ENCODE results near the gene ARIH1. TPM values are rescaled to one million over a fixed set of nuclear protein-coding genes. Genes with fewer than 3 reads are reported as not detected.
"Not testable (repeated sequence)": the region's sequence is repeated elsewhere in the genome, so short reads cannot be mapped to it uniquely, and the experiment has no call there.

The ARIH1 gene
- total and polyA plus RNA-seq, 4 donors = 67.6 to 179 (median 108) TPM

DNA sequence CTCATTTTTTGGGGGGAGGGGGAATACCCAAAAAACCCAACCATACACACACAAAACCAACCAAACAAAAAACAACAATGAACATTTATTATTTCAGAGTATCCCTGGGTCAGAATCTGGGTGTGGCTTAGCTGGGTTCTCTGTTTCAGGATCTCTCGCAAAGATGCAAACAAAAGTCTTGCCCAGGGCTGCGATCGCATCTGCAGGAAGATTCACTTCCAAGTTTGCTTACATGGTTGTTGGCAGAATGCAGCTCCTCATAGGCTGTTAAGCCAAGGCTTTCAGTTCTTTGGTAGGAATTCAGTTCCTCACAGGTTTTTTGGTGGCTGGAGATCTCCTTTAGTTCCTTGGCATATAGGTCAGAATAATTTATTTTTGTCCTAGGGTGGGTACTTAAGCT, 13.7 kb upstream of the ARIH1 start:
- WGBS (ENCODE audit: insufficient coverage) = 93% methylated on average over 3 of the region's 3 CpGs
- Histone ChIP-seq H3K36me3 (ENCODE audit: control insufficient read depth, insufficient read depth, low read length) (no peaks in the 10 kb centered on the region), H3K4me3 (ENCODE audit: low read depth, low read length) (no peak overlapping the region), H3K4me1 (ENCODE audit: control insufficient read depth, insufficient read depth, low read length) (no peaks in the 10 kb centered on the region), H3K9me3 (ENCODE audit: control insufficient read depth, insufficient read depth, low read length) (no peaks in the 10 kb centered on the region), H3K27ac (ENCODE audit: low read depth, low read length) (no peak overlapping the region), H3K27me3 (ENCODE audit: control insufficient read depth, insufficient read depth, low read length) (no peaks in the 10 kb centered on the region)
- DNase-seq (ENCODE audit: low read depth in 4 of 6, low spot score in 6 of 6) = peak in 1 of 6 donors; percentile 18

GRCh38 chr15:72463702-72464101, 10.4 kb upstream of the ARIH1 start:
- no peak for DNase-seq (ENCODE audit: low read depth in 4 of 6, low spot score in 6 of 6)
- Histone ChIP-seq H3K27me3 (ENCODE audit: control insufficient read depth, insufficient read depth, low read length) (no peaks in the 10 kb centered on the region), H3K36me3 (ENCODE audit: control insufficient read depth, insufficient read depth, low read length) (no peaks in the 10 kb centered on the region), H3K9me3 (ENCODE audit: control insufficient read depth, insufficient read depth, low read length) (no peaks in the 10 kb centered on the region), H3K4me1 (ENCODE audit: control insufficient read depth, insufficient read depth, low read length) (no peaks in the 10 kb centered on the region), H3K4me3 (ENCODE audit: low read depth, low read length) (no peak overlapping the region), H3K27ac (ENCODE audit: low read depth, low read length) (no peak overlapping the region)
- no CpG with 5 or more reads among the region's 2 CpGs for WGBS (ENCODE audit: insufficient coverage)

GRCh38 chr15:72464251-72464650, 9.9 kb upstream of the ARIH1 start:
- no peaks in the 10 kb centered on the region for H3K9me3 ChIP-seq (ENCODE audit: control insufficient read depth, insufficient read depth, low read length)
- H3K36me3 ChIP-seq (ENCODE audit: control insufficient read depth, insufficient read depth, low read length) = no peaks in the 10 kb centered on the region
- H3K27ac ChIP-seq (ENCODE audit: low read depth, low read length) = no peak overlapping the region
- H3K27me3 ChIP-seq (ENCODE audit: control insufficient read depth, insufficient read depth, low read length) = no peaks in the 10 kb centered on the region
- 60% methylated on average over 1 of the region's 7 CpGs for WGBS (ENCODE audit: insufficient coverage)
- H3K4me3 ChIP-seq (ENCODE audit: low read depth, low read length) = no peak overlapping the region
- no peaks in the 10 kb centered on the region for H3K4me1 ChIP-seq (ENCODE audit: control insufficient read depth, insufficient read depth, low read length)
- no peak for DNase-seq (ENCODE audit: low read depth in 4 of 6, low spot score in 6 of 6)

- Histone ChIP-seq H3K4me3 (ENCODE audit: low read depth, low read length) (no peak overlapping the region), H3K27ac (ENCODE audit: low read depth, low read length) (no peak overlapping the region), H3K9me3 (ENCODE audit: control insufficient read depth, insufficient read depth, low read length) (no peaks in the 10 kb centered on the region), H3K4me1 (ENCODE audit: control insufficient read depth, insufficient read depth, low read length) (no peaks in the 10 kb centered on the region), H3K27me3 (ENCODE audit: control insufficient read depth, insufficient read depth, low read length) (no peaks in the 10 kb centered on the region), H3K36me3 (ENCODE audit: control insufficient read depth, insufficient read depth, low read length) (no peaks in the 10 kb centered on the region)
- no CpG with 5 or more reads among the region's 3 CpGs for WGBS (ENCODE audit: insufficient coverage)
- DNase-seq (ENCODE audit: low read depth in 4 of 6, low spot score in 6 of 6) = no peak
Measured at GRCh38 chr15:72468103-72468502, 6.0 kb upstream of the ARIH1 start.

GRCh38 chr15:72472992-72473610, 1.0 kb upstream of the ARIH1 start:
- peaks cover 9% of the 10 kb centered on the region for H3K36me3 ChIP-seq (ENCODE audit: control insufficient read depth, insufficient read depth, low read length)
- no peaks in the 10 kb centered on the region for H3K9me3 ChIP-seq (ENCODE audit: control insufficient read depth, insufficient read depth, low read length)
- H3K27me3 ChIP-seq (ENCODE audit: control insufficient read depth, insufficient read depth, low read length) = no peaks in the 10 kb centered on the region
- DNase-seq (ENCODE audit: low read depth in 4 of 6, low spot score in 6 of 6) = peak; percentile 1 to 47 (median 20)
- peak overlapping the region; percentile 100 for H3K27ac ChIP-seq (ENCODE audit: low read depth, low read length)
- 60% methylated on average over 3 of the region's 4 CpGs for WGBS (ENCODE audit: insufficient coverage)
- H3K4me3 ChIP-seq (ENCODE audit: low read depth, low read length) = peak overlapping the region; percentile 86
- H3K4me1 ChIP-seq (ENCODE audit: control insufficient read depth, insufficient read depth, low read length) = peaks cover 16% of the 10 kb centered on the region

- Histone ChIP-seq H3K27ac (ENCODE audit: low read depth, low read length) (peak overlapping the region; percentile 100), H3K27me3 (ENCODE audit: control insufficient read depth, insufficient read depth, low read length) (no peaks in the 10 kb centered on the region), H3K9me3 (ENCODE audit: control insufficient read depth, insufficient read depth, low read length) (no peaks in the 10 kb centered on the region), H3K4me1 (ENCODE audit: control insufficient read depth, insufficient read depth, low read length) (peaks cover 16% of the 10 kb centered on the region), H3K4me3 (ENCODE audit: low read depth, low read length) (peak overlapping the region; percentile 86), H3K36me3 (ENCODE audit: control insufficient read depth, insufficient read depth, low read length) (peaks cover 9% of the 10 kb centered on the region)
- under 1% methylated on average over 65 of the region's 67 CpGs for WGBS (ENCODE audit: insufficient coverage)
- peak in 1 of 6 donors; percentile 0 for DNase-seq (ENCODE audit: low read depth in 4 of 6, low spot score in 6 of 6)
Measured at GRCh38 chr15:72474466-72474911, 359 bp downstream of the ARIH1 start.

DNA sequence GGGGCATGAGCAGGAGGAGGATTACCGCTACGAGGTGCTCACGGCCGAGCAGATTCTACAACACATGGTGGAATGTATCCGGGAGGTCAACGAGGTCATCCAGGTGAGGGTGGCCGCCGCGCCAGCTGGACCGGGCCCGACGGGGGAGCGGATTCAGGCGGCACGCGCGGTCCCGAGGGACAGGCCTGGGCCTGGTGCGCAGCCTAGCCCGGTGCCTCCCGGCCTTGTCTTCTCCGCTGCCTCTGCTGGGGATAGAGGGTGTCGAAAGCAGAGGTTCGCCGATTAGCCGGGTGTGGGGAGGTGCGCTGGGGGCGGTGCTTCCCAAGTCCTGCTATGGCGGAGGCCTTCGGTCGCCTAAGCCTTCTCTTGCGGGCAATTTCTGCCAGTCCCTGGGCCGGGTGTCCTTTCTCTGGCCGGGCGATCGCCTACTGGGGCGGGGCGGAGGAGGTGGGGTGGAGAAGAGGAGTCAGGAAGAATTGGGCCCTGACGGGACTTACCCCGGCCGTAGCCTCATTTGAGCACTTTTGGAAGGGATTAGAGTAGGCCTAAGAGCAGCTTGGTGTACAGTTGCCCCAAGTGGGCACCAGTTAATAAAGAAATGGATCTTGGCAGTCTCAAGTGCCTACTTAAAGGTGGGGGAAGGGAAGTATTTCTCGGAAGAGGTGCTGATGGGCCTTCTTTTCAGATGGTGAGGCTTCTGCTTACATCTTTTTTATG, 940 bp downstream of the ARIH1 start:
- WGBS (ENCODE audit: insufficient coverage) = 0% methylated on average over 40 of the region's 42 CpGs
- Histone ChIP-seq H3K27me3 (ENCODE audit: control insufficient read depth, insufficient read depth, low read length) (no peaks in the 10 kb centered on the region), H3K9me3 (ENCODE audit: control insufficient read depth, insufficient read depth, low read length) (no peaks in the 10 kb centered on the region), H3K4me3 (ENCODE audit: low read depth, low read length) (peak overlapping the region; percentile 86), H3K36me3 (ENCODE audit: control insufficient read depth, insufficient read depth, low read length) (peaks cover 11% of the 10 kb centered on the region), H3K27ac (ENCODE audit: low read depth, low read length) (peak overlapping the region; percentile 100), H3K4me1 (ENCODE audit: control insufficient read depth, insufficient read depth, low read length) (peaks cover 16% of the 10 kb centered on the region)
- peak; percentile 23 to 82 (median 52) for DNase-seq (ENCODE audit: low read depth in 4 of 6, low spot score in 6 of 6)

DNA sequence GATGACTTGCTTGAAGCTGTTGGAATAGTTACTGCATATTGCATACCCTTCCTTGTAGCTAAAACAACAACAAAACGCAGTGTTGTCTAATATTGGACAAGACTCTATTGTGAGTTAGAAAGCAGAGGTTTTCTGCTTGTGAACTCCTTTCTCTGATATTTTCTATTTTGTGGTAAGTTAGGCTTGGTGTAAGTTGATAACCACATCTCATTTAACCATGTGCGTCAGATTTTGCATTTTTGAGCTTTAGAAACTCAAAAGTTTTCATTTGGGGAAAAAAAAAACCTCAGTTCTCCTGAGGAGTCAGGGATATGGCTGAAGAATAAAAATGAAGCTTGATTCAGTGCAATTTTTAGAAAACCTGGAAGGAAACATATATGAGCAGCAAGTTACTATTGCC, 1.5 kb downstream of the ARIH1 start:
- H3K27ac ChIP-seq (ENCODE audit: low read depth, low read length) = peak overlapping the region; percentile 100
- WGBS (ENCODE audit: insufficient coverage) = no CpG with 5 or more reads among the region's 2 CpGs

DNA sequence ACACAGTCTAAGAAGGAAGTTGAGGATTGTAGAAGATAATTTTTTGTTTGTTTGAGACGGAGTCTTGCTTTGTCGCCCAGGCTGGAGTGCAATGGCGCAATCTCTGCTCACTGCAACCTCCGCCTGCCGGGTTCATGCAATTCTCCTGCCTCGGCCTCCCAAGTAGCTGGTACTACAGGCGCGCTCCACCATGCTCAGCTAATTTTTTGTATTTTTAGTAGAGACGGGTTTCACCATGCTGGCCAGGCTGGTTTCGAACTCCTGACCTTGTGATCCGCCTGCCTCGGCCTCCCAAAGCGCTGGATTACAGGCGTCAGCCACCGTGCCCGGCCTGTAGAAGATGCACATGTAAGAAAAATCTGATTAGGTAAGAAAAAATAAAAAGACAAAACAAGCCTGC, 2.2 kb downstream of the ARIH1 start:
- 87% methylated on average over 14 of the region's 16 CpGs for WGBS (ENCODE audit: insufficient coverage)
- H3K9me3 ChIP-seq (ENCODE audit: control insufficient read depth, insufficient read depth, low read length); H3K27me3 ChIP-seq (ENCODE audit: control insufficient read depth, insufficient read depth, low read length); DNase-seq (ENCODE audit: low read depth in 4 of 6, low spot score in 6 of 6); H3K4me3 ChIP-seq (ENCODE audit: low read depth, low read length); H3K27ac ChIP-seq (ENCODE audit: low read depth, low read length): not testable (repeated sequence)
- H3K36me3 ChIP-seq (ENCODE audit: control insufficient read depth, insufficient read depth, low read length) = peaks cover 11% of the 10 kb centered on the region
- peaks cover 16% of the 10 kb centered on the region for H3K4me1 ChIP-seq (ENCODE audit: control insufficient read depth, insufficient read depth, low read length)

More for the DNA sequence above, 1.5 kb downstream of the ARIH1 start:
- Histone ChIP-seq H3K4me1 (ENCODE audit: control insufficient read depth, insufficient read depth, low read length) (peaks cover 16% of the 10 kb centered on the region), H3K27me3 (ENCODE audit: control insufficient read depth, insufficient read depth, low read length) (no peaks in the 10 kb centered on the region), H3K9me3 (ENCODE audit: control insufficient read depth, insufficient read depth, low read length) (no peaks in the 10 kb centered on the region), H3K36me3 (ENCODE audit: control insufficient read depth, insufficient read depth, low read length) (peaks cover 11% of the 10 kb centered on the region), H3K4me3 (ENCODE audit: low read depth, low read length) (peak overlapping the region; percentile 86)
- no peak for DNase-seq (ENCODE audit: low read depth in 4 of 6, low spot score in 6 of 6)
